HAP-1 (cell line): ENCODE results near the gene PUM1.
"Not testable (repeated sequence)": the region's sequence is repeated elsewhere in the genome, so short reads cannot be mapped to it uniquely, and the experiment has no call there.

Source experiments
- DNase-seq, 2 experiments: peaks; one replicate each; pipeline ENCODE4 v3.0.0-alpha.2; 2016 to 2020; ENCODE audit warnings: low spot score in 2 of 2
- H3K27me3 ChIP-seq: fragments of 250-450 bp; sonication (Bioruptor Pico); 2 replicates; pipeline ENCODE4 v1.5.1; 2020; ENCODE audit warnings: low read depth, mild to moderate bottlenecking, moderate library complexity
- H3K36me3 ChIP-seq: fragments of 250-450 bp; sonication (Bioruptor Pico); replicated peaks from 2 replicates; pipeline ENCODE4 v1.5.1; 2020; ENCODE audit warnings: mild to moderate bottlenecking
- H3K4me1 ChIP-seq: fragments of 250-450 bp; sonication (Bioruptor Pico); 2 replicates; pipeline ENCODE4 v1.5.1; 2020; ENCODE audit warnings: mild to moderate bottlenecking
- H3K4me3 ChIP-seq: fragments of 250-450 bp; sonication (Bioruptor Pico); 2 replicates; pipeline ENCODE4 v1.5.1; 2020; ENCODE audit warnings: mild to moderate bottlenecking, moderate library complexity
- H3K9me3 ChIP-seq: fragments of 250-450 bp; sonication (Bioruptor Pico); 2 replicates; pipeline ENCODE4 v1.5.1; 2020; ENCODE audit warnings: mild to moderate bottlenecking, moderate library complexity
- in situ Hi-C: fragments of 300-500 bp; cut with MboI; formaldehyde crosslinking; loops from 3 replicates; pipeline ENCODE4 v1.14.3; 2020; ENCODE audit warnings: low sequenced_read_pairs, inconsistent platforms, mixed read lengths

PUM1 gene

DNA sequence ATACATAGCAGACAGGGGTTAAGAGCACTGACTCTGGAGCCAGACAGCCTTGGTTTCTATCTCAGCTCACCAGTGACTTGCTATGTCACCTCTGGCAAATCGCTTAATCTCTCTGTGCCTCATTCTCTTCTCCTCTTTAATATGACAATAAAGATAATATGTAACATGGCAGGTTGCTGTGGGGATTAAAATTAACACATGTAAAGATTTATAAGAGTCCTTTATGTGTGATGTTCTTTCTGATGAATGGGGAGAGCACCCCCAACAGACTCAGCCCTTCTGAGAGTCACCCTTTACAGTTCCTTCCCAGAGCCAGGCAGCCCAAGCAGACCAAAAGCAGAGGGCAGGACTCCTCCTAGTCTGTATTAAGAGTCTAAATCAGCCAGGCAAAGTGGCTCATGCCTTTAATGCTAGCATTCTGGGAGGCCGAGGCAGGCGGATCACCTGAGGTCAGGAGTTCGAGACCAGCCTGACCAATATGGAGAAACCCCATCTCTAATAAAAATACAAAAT, 80.5 kb downstream of the PUM1 start:
- Histone ChIP-seq H3K4me3 (no peak overlapping the region), H3K9me3 (no peaks in the 10 kb centered on the region), H3K36me3 (peaks cover 34% of the 10 kb centered on the region), H3K27me3 (no peaks in the 10 kb centered on the region), H3K4me1 (peaks cover 55% of the 10 kb centered on the region)
- in situ Hi-C loops, result no loop called here
- DNase-seq, result peak; percentile 90 to 98

DNA sequence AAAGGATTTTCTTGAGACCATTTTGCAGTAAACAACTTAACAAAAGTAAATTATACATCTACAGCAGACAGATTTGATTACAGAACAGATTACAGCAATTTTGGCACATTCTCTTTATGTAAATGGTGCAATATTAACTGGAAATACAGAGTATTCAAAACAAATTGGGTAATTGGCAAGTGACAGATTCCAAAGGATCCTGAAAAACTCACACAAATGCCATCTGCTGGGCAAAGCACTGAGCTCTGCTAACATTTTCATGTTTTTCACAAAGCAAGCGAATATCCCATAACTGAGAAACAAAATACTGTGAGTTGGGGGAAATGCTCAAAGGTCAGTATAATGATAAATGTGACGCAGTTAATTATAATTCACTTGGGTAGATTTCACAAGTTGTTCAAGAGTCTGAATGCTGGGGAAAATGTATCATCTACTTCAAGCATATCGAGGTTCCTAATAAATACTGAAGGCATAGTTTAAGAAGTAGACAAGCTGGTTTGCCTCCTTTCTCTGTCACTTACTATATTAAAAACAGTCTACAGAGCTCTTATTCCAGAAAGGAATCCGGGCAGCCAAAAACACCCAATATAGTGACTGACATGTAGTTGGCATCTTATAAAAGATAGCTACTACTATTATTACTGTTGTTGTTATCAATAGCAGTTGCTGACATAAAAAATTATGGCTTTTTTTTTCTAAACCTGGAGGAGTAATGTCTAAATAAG, 81.2 kb downstream of the PUM1 start:
- DNase-seq, result no peak
- Histone ChIP-seq H3K4me3 (no peak overlapping the region), H3K36me3 (peaks cover 39% of the 10 kb centered on the region), H3K9me3 (no peaks in the 10 kb centered on the region), H3K4me1 (peaks cover 49% of the 10 kb centered on the region), H3K27me3 (no peaks in the 10 kb centered on the region)
- in situ Hi-C loops, result no loop called here

DNA sequence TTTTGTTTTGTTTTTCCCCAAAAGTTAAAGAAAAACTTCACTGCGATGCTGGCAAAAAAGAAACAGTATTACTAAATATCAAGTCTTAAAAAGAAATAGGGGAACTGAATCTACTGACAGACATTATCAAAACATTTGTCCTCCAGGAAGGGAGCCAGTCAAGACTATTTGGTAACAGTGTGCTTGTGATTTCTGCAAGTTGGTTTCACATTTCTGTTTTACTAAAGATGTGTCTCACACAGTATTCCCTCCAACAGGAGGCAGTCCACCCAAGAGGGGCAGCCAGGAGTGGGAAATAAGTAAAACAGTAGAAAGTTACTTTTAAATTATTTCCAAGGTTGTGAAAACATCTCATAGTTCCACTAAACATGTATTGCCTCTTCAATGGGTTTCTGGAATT, 82.6 kb downstream of the PUM1 start:
- no peaks in the 10 kb centered on the region for H3K27me3 ChIP-seq
- peaks cover 39% of the 10 kb centered on the region for H3K4me1 ChIP-seq
- no peak for DNase-seq
- H3K4me3 ChIP-seq, result no peak overlapping the region
- in situ Hi-C loops, result no loop called here
- H3K36me3 ChIP-seq, result peaks cover 44% of the 10 kb centered on the region
- no peaks in the 10 kb centered on the region for H3K9me3 ChIP-seq

GRCh38 chr1:30982431-30982830, 83.1 kb downstream of the PUM1 start:
- Histone ChIP-seq H3K4me1 (peaks cover 34% of the 10 kb centered on the region), H3K4me3 (no peak overlapping the region), H3K36me3 (peaks cover 49% of the 10 kb centered on the region), H3K9me3 (no peaks in the 10 kb centered on the region), H3K27me3 (no peaks in the 10 kb centered on the region)
- in situ Hi-C loops, result no loop called here
- DNase-seq, result no peak

DNA sequence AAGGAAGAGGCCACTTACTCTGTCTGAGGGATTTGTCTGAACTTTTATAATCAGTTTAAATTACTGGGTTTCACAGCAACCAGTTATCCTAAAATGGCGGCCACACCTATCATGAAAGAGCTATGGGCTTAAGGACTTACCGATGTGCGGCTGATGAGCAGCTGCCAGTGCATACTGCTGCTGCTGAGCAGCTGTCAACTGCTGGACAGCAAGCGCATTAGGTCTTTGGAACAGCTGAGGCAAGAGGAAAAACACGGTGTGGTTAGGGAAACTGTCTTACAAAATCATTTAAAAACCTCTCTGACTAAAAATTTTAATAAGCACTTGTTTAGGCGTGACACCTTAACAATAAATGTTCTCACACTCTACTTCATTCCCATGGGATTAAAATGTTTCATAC, 84.3 kb downstream of the PUM1 start:
- H3K36me3 ChIP-seq, result peaks cover 59% of the 10 kb centered on the region
- no peak for DNase-seq

DNA sequence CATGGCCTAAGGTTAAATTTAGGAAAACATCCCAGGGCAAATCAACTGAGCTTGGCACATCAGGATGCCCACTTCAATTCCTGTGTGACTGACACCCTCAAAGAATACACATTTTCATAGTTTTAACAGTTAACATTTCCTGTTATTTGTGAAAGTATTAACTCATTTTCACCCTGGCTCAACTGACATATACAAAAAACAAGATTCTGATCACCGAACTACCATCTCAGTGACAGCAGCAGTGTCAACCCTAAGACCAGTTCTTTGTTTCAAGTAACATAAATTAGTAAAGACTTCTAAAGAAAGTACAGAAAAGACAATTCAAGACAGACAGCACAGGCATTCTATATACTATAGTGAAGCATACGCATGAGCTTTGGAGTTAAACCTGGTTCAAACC, 88.0 kb downstream of the PUM1 start:
- in situ Hi-C loops, result no loop called here
- Histone ChIP-seq H3K27me3 (no peaks in the 10 kb centered on the region), H3K4me3 (no peak overlapping the region), H3K4me1 (no peaks in the 10 kb centered on the region; the same call in 1 of the 2 replicates), H3K36me3 (peaks cover 71% of the 10 kb centered on the region), H3K9me3 (no peaks in the 10 kb centered on the region)
- no peak for DNase-seq

More for the DNA sequence above, 84.3 kb downstream of the PUM1 start:
- no peaks in the 10 kb centered on the region for H3K27me3 ChIP-seq
- H3K4me1 ChIP-seq, result peaks cover 21% of the 10 kb centered on the region
- in situ Hi-C loops, result no loop called here
- H3K4me3 ChIP-seq, result no peak overlapping the region
- H3K9me3 ChIP-seq, result no peaks in the 10 kb centered on the region

GRCh38 chr1:30977105-30977504, 88.4 kb downstream of the PUM1 start:
- H3K36me3 ChIP-seq, result peaks cover 67% of the 10 kb centered on the region
- no peaks in the 10 kb centered on the region for H3K4me1 ChIP-seq
- DNase-seq, result no peak
- no peaks in the 10 kb centered on the region for H3K9me3 ChIP-seq
- no peak overlapping the region for H3K4me3 ChIP-seq
- in situ Hi-C loops, result no loop called here
- H3K27me3 ChIP-seq, result no peaks in the 10 kb centered on the region

GRCh38 chr1:30976143-30976542, 89.4 kb downstream of the PUM1 start:
- Histone ChIP-seq H3K36me3 (peaks cover 65% of the 10 kb centered on the region), H3K4me1 (no peaks in the 10 kb centered on the region), H3K9me3 (no peaks in the 10 kb centered on the region), H3K27me3 (no peaks in the 10 kb centered on the region), H3K4me3 (no peak overlapping the region)
- DNase-seq, result no peak
- in situ Hi-C loops, result no loop called here

DNA sequence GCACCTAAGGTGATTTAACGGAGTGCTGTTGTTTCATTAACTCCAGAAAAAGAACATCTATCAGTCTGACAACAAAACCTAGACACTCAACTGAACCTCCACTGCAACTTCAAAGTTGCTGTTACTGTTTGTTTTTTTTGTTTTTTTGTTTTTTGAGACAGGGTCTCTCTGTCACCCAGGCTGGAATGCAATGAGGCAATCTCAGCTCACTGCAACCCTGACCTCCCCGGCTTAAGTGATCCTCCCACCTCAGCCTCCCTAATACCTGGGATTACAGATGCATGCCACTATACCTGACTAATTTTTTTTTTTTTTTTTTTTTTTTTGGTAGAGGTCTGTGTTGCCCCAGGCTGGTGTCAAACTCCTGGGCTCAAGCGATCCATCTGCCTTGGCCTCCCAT, 90.3 kb downstream of the PUM1 start:
- H3K27me3 ChIP-seq, result no peaks in the 10 kb centered on the region
- no peak overlapping the region for H3K4me3 ChIP-seq
- no peaks in the 10 kb centered on the region for H3K4me1 ChIP-seq
- H3K9me3 ChIP-seq, result no peaks in the 10 kb centered on the region
- peaks cover 65% of the 10 kb centered on the region for H3K36me3 ChIP-seq
- no peak for DNase-seq
- in situ Hi-C loops, result no loop called here

DNA sequence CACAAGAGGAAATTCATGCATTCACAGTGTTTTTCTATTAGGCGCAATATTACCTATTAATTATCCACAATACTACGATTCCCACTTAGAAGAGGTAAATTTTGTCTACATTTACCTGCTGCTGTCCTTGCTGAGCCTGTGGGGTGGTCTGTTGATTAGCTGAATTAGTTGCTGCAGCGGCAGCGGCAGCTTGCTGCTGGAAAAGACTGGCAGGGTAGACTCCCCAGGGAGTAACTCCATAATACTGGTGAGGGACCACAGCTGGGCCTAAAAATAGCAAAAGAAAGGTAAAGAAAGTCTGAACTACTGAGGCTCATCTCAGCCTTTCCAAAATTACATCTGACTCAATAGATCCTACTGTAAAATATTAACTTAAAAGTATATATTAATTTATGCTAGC, 91.0 kb downstream of the PUM1 start:
- no peak for DNase-seq
- peaks cover 65% of the 10 kb centered on the region for H3K36me3 ChIP-seq
- H3K4me3 ChIP-seq, result no peak overlapping the region
- H3K9me3 ChIP-seq, result no peaks in the 10 kb centered on the region
- H3K4me1 ChIP-seq, result no peaks in the 10 kb centered on the region
- in situ Hi-C loops, result no loop called here
- no peaks in the 10 kb centered on the region for H3K27me3 ChIP-seq

DNA sequence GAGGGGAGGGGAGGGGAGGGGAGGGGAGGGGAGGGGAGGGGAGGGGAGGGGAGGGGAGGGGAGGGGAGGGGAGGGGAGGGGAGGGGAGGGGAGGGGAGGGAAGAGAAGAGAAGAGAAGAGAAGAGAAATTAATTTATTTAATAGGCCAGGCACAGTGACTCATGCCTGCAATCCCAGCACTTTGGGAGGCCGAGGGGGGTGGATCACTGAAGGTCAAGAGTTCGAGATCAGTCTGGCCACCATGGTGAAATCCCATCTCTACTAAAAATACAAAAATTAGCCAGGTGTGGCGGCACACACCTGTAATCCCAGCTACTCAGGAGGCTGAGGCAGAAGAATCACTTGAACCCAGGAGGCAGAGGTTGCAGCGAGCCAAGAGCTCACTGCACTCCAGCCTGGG, 93.2 kb downstream of the PUM1 start:
- peaks cover 66% of the 10 kb centered on the region for H3K36me3 ChIP-seq
- H3K4me1 ChIP-seq, H3K9me3 ChIP-seq, DNase-seq, H3K27me3 ChIP-seq, in situ Hi-C loops, H3K4me3 ChIP-seq: not testable (repeated sequence)

- no peak overlapping the region for H3K4me3 ChIP-seq
- H3K9me3 ChIP-seq, result no peaks in the 10 kb centered on the region
- H3K27me3 ChIP-seq, result no peaks in the 10 kb centered on the region
- in situ Hi-C loops, result no loop called here
- H3K36me3 ChIP-seq, result peaks cover 68% of the 10 kb centered on the region
- no peak for DNase-seq
- no peaks in the 10 kb centered on the region for H3K4me1 ChIP-seq
These were observed 94.0 kb downstream of the PUM1 start for GRCh38 chr1:30971496-30971895.

DNA sequence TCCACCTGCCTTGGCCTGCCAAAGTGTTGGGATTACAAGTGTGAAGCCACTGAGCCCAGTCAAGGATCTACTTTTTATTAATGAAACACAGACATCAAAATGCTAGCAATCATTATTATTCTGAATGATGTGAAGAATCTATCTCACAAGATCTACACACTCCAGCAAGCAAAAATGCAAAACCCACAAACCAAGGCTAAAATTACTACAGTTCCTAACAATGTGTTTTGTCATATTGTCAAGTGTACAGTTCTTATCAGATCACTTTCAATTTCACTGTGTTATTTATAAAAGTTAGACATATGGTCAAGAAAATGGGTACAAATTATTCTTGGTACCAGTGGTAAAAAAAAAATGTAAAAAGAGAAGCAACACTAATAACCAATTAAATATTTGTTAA, 95.6 kb downstream of the PUM1 start:
- in situ Hi-C loops, result no loop called here
- no peak for DNase-seq
- Histone ChIP-seq H3K27me3 (no peaks in the 10 kb centered on the region), H3K4me1 (no peaks in the 10 kb centered on the region), H3K36me3 (peaks cover 77% of the 10 kb centered on the region), H3K9me3 (no peaks in the 10 kb centered on the region), H3K4me3 (no peak overlapping the region)

- H3K4me1 ChIP-seq, result no peaks in the 10 kb centered on the region
These were observed 97.1 kb downstream of the PUM1 start for GRCh38 chr1:30968220-30968971.

More at GRCh38 chr1:30968220-30968971, 97.1 kb downstream of the PUM1 start:
- Histone ChIP-seq H3K36me3 (peaks cover 78% of the 10 kb centered on the region), H3K27me3 (no peaks in the 10 kb centered on the region), H3K4me3 (no peak overlapping the region), H3K9me3 (no peaks in the 10 kb centered on the region)
- in situ Hi-C loops, result no loop called here
- no peak for DNase-seq
